IMR-90 (cell line): Measurements from ENCODE around the gene CHMP1A. TPM values are rescaled to one million over a fixed set of nuclear protein-coding genes. Genes with fewer than 3 reads are reported as not detected.

Source experiments
- ATAC-seq: fragments of 200-7000 bp; cut with Tn5 transposase; 2 replicates; pipeline ENCODE4 v1.9.1; 2020; ENCODE audit warnings: low read depth, mild to moderate bottlenecking, moderate library complexity
- BruUV-seq: library from RNA; stranded (reverse); fragments of 400-500 nt; replicated peaks from 2 replicates; lab custom pipeline; 2021; lab: Mats Ljungman, UMichigan
- CTCF ChIA-PET: fragments of 300-600 bp; formaldehyde crosslinking; extraction: SDS; loops from one replicate; lab custom pipeline; 2021; ENCODE audit warnings: antibody characterized with exemption; lab: Yijun Ruan, JAX
- POLR2A ChIA-PET: fragments of 300-600 bp; sonication (Branson Sonifier 250); formaldehyde crosslinking; loops from one replicate; lab custom pipeline; 2022; ENCODE audit warnings: antibody characterized with exemption; ENCODE audit not compliant: unreplicated experiment; lab: Charles Lee
- DNase-seq: peaks from one replicate; pipeline ENCODE4 v3.0.0; 2013
- H2AFZ ChIP-seq: replicated peaks from 2 replicates; pipeline ENCODE3; 2013; ENCODE audit warnings: low read length, mild to moderate bottlenecking; ENCODE audit not compliant: poor library complexity
- H2AK5ac ChIP-seq: 2 replicates; pipeline ENCODE4 v1.6.1; 2013; ENCODE audit warnings: low read depth, low read length, inconsistent platforms
- H2AK9ac ChIP-seq: replicated peaks from 2 replicates; pipeline ENCODE3; 2013; ENCODE audit warnings: mild to moderate bottlenecking, low read depth, low read length, moderate library complexity; ENCODE audit not compliant: poor library complexity
- H2BK120ac ChIP-seq: 2 replicates; pipeline ENCODE4 v1.6.1; 2013; ENCODE audit warnings: low read depth, low read length, inconsistent platforms
- H2BK15ac ChIP-seq: 3 replicates; pipeline ENCODE4 v1.6.1; 2013; ENCODE audit warnings: low read depth, low read length, inconsistent platforms
- H2BK20ac ChIP-seq: 2 replicates; pipeline ENCODE4 v1.6.1; 2013; ENCODE audit warnings: low read depth, mild to moderate bottlenecking, inconsistent platforms, low read length, moderate library complexity
- H2BK5ac ChIP-seq: 2 replicates; pipeline ENCODE4 v1.6.1; 2013; ENCODE audit warnings: mild to moderate bottlenecking, low read depth, low read length, inconsistent platforms; ENCODE audit not compliant: poor library complexity, severe bottlenecking
- H3K14ac ChIP-seq: replicated peaks from 2 replicates; pipeline ENCODE4 v1.6.1; 2013; ENCODE audit warnings: low read depth, low read length, inconsistent platforms
- H3K18ac ChIP-seq: 2 replicates; pipeline ENCODE4 v1.6.1; 2013; ENCODE audit warnings: low read depth, low read length, control low read depth
- H3K23ac ChIP-seq: 2 replicates; pipeline ENCODE4 v1.6.1; 2013; ENCODE audit warnings: low read depth, low read length, inconsistent platforms
- H3K27ac ChIP-seq: 2 replicates; pipeline ENCODE4 v1.5.1; 2013; ENCODE audit warnings: mild to moderate bottlenecking, control low read depth, low read length; ENCODE audit not compliant: insufficient read depth
- H3K27me3 ChIP-seq: 2 replicates; pipeline ENCODE4 v1.6.1; 2013; ENCODE audit warnings: low read length; ENCODE audit not compliant: control insufficient read depth, insufficient read depth
- H3K36me3 ChIP-seq: 2 replicates; pipeline ENCODE4 v1.6.1; 2013; ENCODE audit warnings: low read length, mixed read lengths; ENCODE audit not compliant: control insufficient read depth, insufficient read depth
- H3K4ac ChIP-seq: 2 replicates; pipeline ENCODE4 v1.6.1; 2013; ENCODE audit warnings: low read depth, low read length, inconsistent platforms
- H3K4me1 ChIP-seq: 2 replicates; pipeline ENCODE4 v1.6.1; 2013; ENCODE audit warnings: low read length, mixed read lengths; ENCODE audit not compliant: control insufficient read depth, insufficient read depth
- H3K4me2 ChIP-seq: 2 replicates; pipeline ENCODE4 v1.6.1; 2013; ENCODE audit warnings: low read depth, mild to moderate bottlenecking, control low read depth, low read length, moderate library complexity
- H3K4me3 ChIP-seq: 2 replicates; pipeline ENCODE4 v1.5.1; 2013; ENCODE audit warnings: low read depth, mild to moderate bottlenecking, control low read depth, low read length, moderate library complexity; ENCODE audit not compliant: insufficient read depth
- H3K56ac ChIP-seq: 2 replicates; pipeline ENCODE4 v1.6.1; 2013; ENCODE audit warnings: low read length, inconsistent platforms; ENCODE audit not compliant: insufficient read depth; ENCODE audit errors: extremely low read depth
- H3K79me1 ChIP-seq, 2 experiments: 2 replicates each; pipeline ENCODE4 v1.6.1; 2013; ENCODE audit warnings: low read length in 2 of 2, inconsistent platforms in 1 of 2, low read depth in 1 of 2
- H3K9ac ChIP-seq: 2 replicates; pipeline ENCODE4 v1.6.1; 2013; ENCODE audit warnings: low read depth, low read length, control low read depth
- H3K9me1 ChIP-seq: 2 replicates; pipeline ENCODE4 v1.6.1; 2013; ENCODE audit warnings: low read length, inconsistent platforms; ENCODE audit not compliant: insufficient read depth
- H3K9me3 ChIP-seq: 2 replicates; pipeline ENCODE4 v1.6.1; 2013; ENCODE audit warnings: low read length; ENCODE audit not compliant: control insufficient read depth, insufficient read depth
- H4K20me1 ChIP-seq: 2 replicates; pipeline ENCODE4 v1.6.1; 2013; ENCODE audit warnings: low read length, inconsistent platforms; ENCODE audit not compliant: insufficient read depth
- H4K5ac ChIP-seq: 2 replicates; pipeline ENCODE4 v1.6.1; 2013; ENCODE audit warnings: mild to moderate bottlenecking, low read depth, low read length, control low read depth
- H4K8ac ChIP-seq, 2 experiments: 2 replicates each; pipeline ENCODE4 v1.6.1; 2013; ENCODE audit warnings: low read depth in 2 of 2, low read length in 2 of 2, control low read depth in 1 of 2, inconsistent platforms in 1 of 2
- H4K91ac ChIP-seq: 2 replicates; pipeline ENCODE4 v1.6.1; 2013; ENCODE audit warnings: low read depth, low read length, inconsistent platforms; ENCODE audit not compliant: insufficient read depth
- CEBPB ChIP-seq: IDR thresholded peaks from 2 replicates; pipeline ENCODE4 v1.6.1; 2012; ENCODE audit warnings: low read depth, low read length, improper control_type of control experiment
- MXI1 ChIP-seq: IDR thresholded peaks from 2 replicates; pipeline ENCODE4 v1.6.1; 2012; ENCODE audit warnings: low read depth, mild to moderate bottlenecking, low read length, moderate library complexity, borderline replicate concordance
- RAD21 ChIP-seq: IDR thresholded peaks from 2 replicates; pipeline ENCODE4 v1.6.1; 2012; ENCODE audit warnings: low read length, improper control_type of control experiment
- RCOR1 ChIP-seq: IDR thresholded peaks from 2 replicates; pipeline ENCODE4 v1.6.1; 2012; ENCODE audit warnings: mild to moderate bottlenecking, low read length, improper control_type of control experiment; ENCODE audit not compliant: insufficient replicate concordance
- RFX5 ChIP-seq: IDR thresholded peaks from 2 replicates; pipeline ENCODE4 v1.8.0; 2012; ENCODE audit warnings: low read depth, mild to moderate bottlenecking, low read length, moderate library complexity
- WGBS, 2 experiments: methylation state at CpG; one replicate each; pipeline versions ENCODE4 v1.1.5 to v1.1.7; 2013; ENCODE audit warnings: missing lambda C conversion rate in 2 of 2; ENCODE audit not compliant: insufficient read length in 1 of 2; ENCODE audit errors: extremely low coverage in 2 of 2; 5-methylcytosine and 5-hydroxymethylcytosine counted together
- dilution Hi-C: fragments of 300-500 bp; cut with HindIII; formaldehyde crosslinking; loops from one replicate; pipeline ENCODE4 v1.14.3; 2018; ENCODE audit warnings: low sequenced_read_pairs; ENCODE audit not compliant: unreplicated experiment
- in situ Hi-C: fragments of 300-500 bp; cut with MboI; formaldehyde crosslinking; loops from 3 replicates; pipeline ENCODE4 v1.14.3; 2019; ENCODE audit warnings: low sequenced_read_pairs, inconsistent platforms, mixed read lengths
- intact Hi-C: fragments of 100-400 bp; cut with micrococcal nuclease; formaldehyde crosslinking; loops from 2 replicates; pipeline ENCODE4 v1.10.0; 2022
- polyA plus RNA-seq, 3 experiments: library from polyadenylated mRNA; depleted of rRNA; stranded (reverse); fragments of >200 nt; gene quantifications; 2 replicates each; pipeline ENCODE4 v1.2.3, GENCODE V29; 2012; ENCODE audit warnings: low replicate concordance in 1 of 3
- total RNA-seq: library from RNA; depleted of rRNA; stranded (reverse); fragments of >200 nt; gene quantifications from 2 replicates; pipeline ENCODE4 v1.2.3, GENCODE V29; 2012
- TF ChIP-seq, protein P1 (sequence below): conservative IDR thresholded peaks from 2 replicates; pipeline ENCODE4 v1.5.1; 2012; ENCODE audit warnings: mild to moderate bottlenecking, low read depth, low read length, improper control_type of control experiment

Gene CHMP1A
- total and polyA plus RNA-seq, 2 of the 4 experiments (the other 2 are of a cell fraction) = 97.3 to 99.8 TPM

DNA sequence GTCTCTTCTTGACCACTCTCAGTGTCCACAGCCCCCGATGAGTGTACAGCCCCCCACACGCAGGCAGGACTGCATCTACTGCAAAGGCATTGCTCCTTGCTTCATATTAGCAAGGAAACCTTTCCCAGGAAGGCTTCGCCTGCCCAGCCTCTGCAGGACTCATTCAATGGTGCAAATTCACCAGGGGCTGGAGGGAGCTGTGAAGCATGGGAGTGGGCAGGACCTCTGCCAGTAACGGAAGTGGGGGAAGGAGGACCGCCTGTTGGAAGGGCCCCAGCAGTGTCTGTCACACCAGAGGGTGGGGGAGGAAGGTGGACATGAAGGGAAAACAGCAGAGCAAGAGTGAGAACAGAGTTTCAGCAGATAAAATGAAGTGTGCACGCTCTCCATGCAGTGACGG lies 2.6 kb upstream of the CHMP1A start:
- H2AFZ ChIP-seq = no peak overlapping the region
- H3K4me3 ChIP-seq = no peak overlapping the region
- peaks cover 9% of the 10 kb centered on the region for H4K20me1 ChIP-seq
- no peaks in the 10 kb centered on the region for H3K9me3 ChIP-seq
- no peak overlapping the region for H3K23ac ChIP-seq
- CTCF ChIA-PET = no interaction called here
- no peak overlapping the region for H2AK9ac ChIP-seq
- no peak overlapping the region for H3K14ac ChIP-seq
- no peak overlapping the region for H4K5ac ChIP-seq
- H2AK5ac ChIP-seq = no peak overlapping the region
- no peak for DNase-seq
- peaks cover 16% of the 10 kb centered on the region for H3K36me3 ChIP-seq
- no peak overlapping the region for H2BK120ac ChIP-seq
- TF ChIP-seq, protein P1, sequence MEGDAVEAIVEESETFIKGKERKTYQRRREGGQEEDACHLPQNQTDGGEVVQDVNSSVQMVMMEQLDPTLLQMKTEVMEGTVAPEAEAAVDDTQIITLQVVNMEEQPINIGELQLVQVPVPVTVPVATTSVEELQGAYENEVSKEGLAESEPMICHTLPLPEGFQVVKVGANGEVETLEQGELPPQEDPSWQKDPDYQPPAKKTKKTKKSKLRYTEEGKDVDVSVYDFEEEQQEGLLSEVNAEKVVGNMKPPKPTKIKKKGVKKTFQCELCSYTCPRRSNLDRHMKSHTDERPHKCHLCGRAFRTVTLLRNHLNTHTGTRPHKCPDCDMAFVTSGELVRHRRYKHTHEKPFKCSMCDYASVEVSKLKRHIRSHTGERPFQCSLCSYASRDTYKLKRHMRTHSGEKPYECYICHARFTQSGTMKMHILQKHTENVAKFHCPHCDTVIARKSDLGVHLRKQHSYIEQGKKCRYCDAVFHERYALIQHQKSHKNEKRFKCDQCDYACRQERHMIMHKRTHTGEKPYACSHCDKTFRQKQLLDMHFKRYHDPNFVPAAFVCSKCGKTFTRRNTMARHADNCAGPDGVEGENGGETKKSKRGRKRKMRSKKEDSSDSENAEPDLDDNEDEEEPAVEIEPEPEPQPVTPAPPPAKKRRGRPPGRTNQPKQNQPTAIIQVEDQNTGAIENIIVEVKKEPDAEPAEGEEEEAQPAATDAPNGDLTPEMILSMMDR = no peak
- TF ChIP-seq RCOR1 (no peak), RFX5 (no peak), RAD21 (no peak), CEBPB (no peak), MXI1 (no peak)
- peaks cover 15 to 44% of the 10 kb centered on the region in 2 experiments for H3K79me1 ChIP-seq
- no peak overlapping the region for H4K91ac ChIP-seq
- no peak overlapping the region for H2BK15ac ChIP-seq
- H4K8ac ChIP-seq = no peak overlapping the region
- H3K9ac ChIP-seq = no peak overlapping the region
- WGBS, 2 experiments = 82% methylated on average over 7 of the region's 7 CpGs; no CpG with 5 or more reads in 1 of the 2 experiments
- POLR2A ChIA-PET = no interaction called here
- ATAC-seq = no peak
- H2BK20ac ChIP-seq = no peak overlapping the region
- no peak overlapping the region for H2BK5ac ChIP-seq
- dilution Hi-C loops = no loop called here
- H3K56ac ChIP-seq = no peak overlapping the region
- no peak overlapping the region for H3K27ac ChIP-seq
- no peak overlapping the region for H3K4me2 ChIP-seq
- no peak overlapping the region for H3K4ac ChIP-seq
- no TSS peak for BruUV-seq
- in situ Hi-C loops = no loop called here
- intact Hi-C loops = no loop called here
- peaks cover 7% of the 10 kb centered on the region; the same call in 1 of the 2 replicates for H3K9me1 ChIP-seq
- peaks cover 7% of the 10 kb centered on the region for H3K4me1 ChIP-seq
- no peak overlapping the region for H3K18ac ChIP-seq
- H3K27me3 ChIP-seq = no peaks in the 10 kb centered on the region
